GM12878 (cell line): Measurements from ENCODE around the gene PSME3. TPM values are rescaled to one million over a fixed set of nuclear protein-coding genes. Genes with fewer than 3 reads are reported as not detected.

Experiments
- ATAC-seq: fragments of 200-7000 bp; cut with Tn5 transposase; 3 replicates; pipeline ENCODE4 v1.9.1; 2020; ENCODE audit warnings: mild to moderate bottlenecking, moderate library complexity
- BruUV-seq: library from RNA; stranded (reverse); fragments of 400-500 nt; replicated peaks from 2 replicates; lab custom pipeline; 2021; lab: Mats Ljungman, UMichigan
- CTCF ChIA-PET: fragments of 300-600 bp; sonication (Branson Sonifier 250); formaldehyde crosslinking; extraction: SDS; loops from one replicate; lab custom pipeline; 2021; ENCODE audit warnings: inconsistent platforms; lab: Yijun Ruan, JAX
- POLR2A ChIA-PET: fragments of 350-600 bp; formaldehyde crosslinking; extraction: SDS; loops from one replicate; lab custom pipeline; 2021; ENCODE audit warnings: inconsistent platforms; lab: Charles Lee
- RAD21 ChIA-PET: fragments of 300-600 bp; sonication (Branson Sonifier 250); formaldehyde crosslinking; loops from one replicate; lab custom pipeline; 2023; ENCODE audit warnings: antibody characterized with exemption; ENCODE audit not compliant: unreplicated experiment; lab: Charles Lee
- SMC1A ChIA-PET: fragments of 300-600 bp; sonication (Branson Sonifier 250); formaldehyde crosslinking; loops from one replicate; lab custom pipeline; 2023; ENCODE audit not compliant: unreplicated experiment, uncharacterized antibody; lab: Charles Lee
- DNase-seq: peaks from one replicate; pipeline ENCODE4 v3.0.0-alpha.2; 2011; ENCODE audit warnings: low read depth, low spot score
- FAIRE-seq: peaks from 3 replicates; lab custom pipeline; 2011; peaks lifted over from hg19 to GRCh38; lab: Jason Lieb, UNC
- H2AFZ ChIP-seq: 2 replicates; pipeline ENCODE4 v1.6.0; 2011; ENCODE audit warnings: low read depth, low read length, control low read depth; ENCODE audit not compliant: control insufficient read depth
- H3K27ac ChIP-seq: 2 replicates; pipeline ENCODE4 v1.5.1; 2011; ENCODE audit warnings: control low read depth; ENCODE audit not compliant: control insufficient read depth, insufficient read depth
- H3K27me3 ChIP-seq, 2 experiments: replicated peaks in 1 of 2; 2 replicates each; pipeline versions ENCODE4 v1.6.0 to v1.6.1; 2011; ENCODE audit warnings: low read length in 1 of 2; ENCODE audit not compliant: control insufficient read depth in 2 of 2, insufficient read depth in 2 of 2
- H3K36me3 ChIP-seq, 2 experiments: 2 replicates each; pipeline ENCODE4 v1.5.1; 2011; ENCODE audit warnings: low read length in 1 of 2; ENCODE audit not compliant: control insufficient read depth in 2 of 2, insufficient read depth in 2 of 2
- H3K4me1 ChIP-seq: 2 replicates; pipeline ENCODE4 v1.6.1; 2011; ENCODE audit warnings: mild to moderate bottlenecking, low read length, moderate library complexity, mixed read lengths; ENCODE audit not compliant: control insufficient read depth, insufficient read depth
- H3K4me2 ChIP-seq: 2 replicates; pipeline ENCODE4 v1.6.0; 2011; ENCODE audit warnings: control low read depth; ENCODE audit not compliant: control insufficient read depth, insufficient read depth
- H3K4me3 ChIP-seq: fragments of 200-600 bp; sonication (generic); 2 replicates; pipeline ENCODE4 v1.5.1; 2016
- H3K79me2 ChIP-seq: 2 replicates; pipeline ENCODE4 v1.6.0; 2011; ENCODE audit warnings: low read length; ENCODE audit not compliant: control insufficient read depth, insufficient read depth
- H3K9ac ChIP-seq: 2 replicates; pipeline ENCODE4 v1.8.0; 2011; ENCODE audit warnings: low read length, control low read depth, mixed read lengths; ENCODE audit not compliant: control insufficient read depth, insufficient read depth
- H3K9me3 ChIP-seq: replicated peaks from 3 replicates; pipeline ENCODE4 v1.5.1; 2011; ENCODE audit warnings: mild to moderate bottlenecking, low read length; ENCODE audit not compliant: control insufficient read depth, insufficient read depth
- H4K20me1 ChIP-seq: 2 replicates; pipeline ENCODE4 v1.6.0; 2011; ENCODE audit not compliant: control insufficient read depth, insufficient read depth
- BMI1 ChIP-seq: fragments of 450-650 bp; IDR thresholded peaks from 2 replicates; pipeline ENCODE4 v1.6.1; 2016; ENCODE audit warnings: mild to moderate bottlenecking, moderate library complexity, borderline replicate concordance
- GATAD2B ChIP-seq: fragments of 450-650 bp; conservative IDR thresholded peaks from 2 replicates; pipeline ENCODE4 v1.6.1; 2017; ENCODE audit warnings: low read depth, mild to moderate bottlenecking, moderate library complexity
- KLF5 ChIP-seq: fragments of 450-650 bp; IDR thresholded peaks from 2 replicates; pipeline ENCODE4 v1.6.1; 2014; ENCODE audit warnings: mild to moderate bottlenecking; ENCODE audit not compliant: partially characterized antibody
- RAD21 ChIP-seq: IDR thresholded peaks from 2 replicates; pipeline ENCODE4 v1.6.1; 2011; ENCODE audit warnings: mild to moderate bottlenecking, low read depth, low read length, moderate library complexity; ENCODE audit not compliant: insufficient read depth
- YBX1 ChIP-seq: fragments of 450-650 bp; IDR thresholded peaks from 2 replicates; pipeline ENCODE4 v1.6.1; 2016; ENCODE audit warnings: antibody characterized with exemption
- ZNF207 ChIP-seq: fragments of 450-650 bp; IDR thresholded peaks from 2 replicates; pipeline ENCODE4 v1.6.1; 2014; ENCODE audit warnings: antibody characterized with exemption, mild to moderate bottlenecking, borderline replicate concordance
- WGBS: methylation state at CpG from one replicate; pipeline ENCODE4 v1.1.6; 2016; ENCODE audit warnings: low lambda C conversion rate; ENCODE audit not compliant: insufficient replicate concordance, insufficient coverage; ENCODE audit errors: missing lambda C conversion rate; 5-methylcytosine and 5-hydroxymethylcytosine counted together
- in situ Hi-C: fragments of 300-500 bp; cut with MboI; formaldehyde crosslinking; loops from 9 replicates; pipeline ENCODE4 v1.14.3; 2018; ENCODE audit warnings: mixed read lengths
- intact Hi-C: fragments of 100-400 bp; cut with micrococcal nuclease; formaldehyde crosslinking; loops from one replicate; pipeline ENCODE4 v1.14.2; 2022; ENCODE audit not compliant: unreplicated experiment
- polyA plus RNA-seq, 11 experiments: library from polyadenylated mRNA; depleted of rRNA in 4 of 11; unstranded in 6 of 11; stranded (reverse) in 5 of 11; fragments of >200 nt; fragmentation: Nextera tagmentation in 4 of 11; fragmentation: Illumina TruSeq in 1 of 11; extraction: Ambion mirVana in 4 of 11; extraction: Trizol in 1 of 11; gene quantifications; 1 replicate in 1 of 11; 2 replicates in 10 of 11; pipeline versions ENCODE4 v1.2.1 to v1.2.3, GENCODE V29; 2011 to 2016; ENCODE audit warnings: inconsistent platforms in 2 of 11, missing spikeins in 2 of 11, low read depth in 1 of 11
- total RNA-seq, 4 experiments: library from RNA; depleted of rRNA in 3 of 4; stranded (reverse); fragments of >200 nt in 3 of 4; fragmentation: Illumina TruSeq in 1 of 4; extraction: Trizol in 1 of 4; gene quantifications; 2 replicates each; pipeline versions ENCODE4 v1.2.1 to v1.2.3, GENCODE V29; 2013 to 2021
- TF ChIP-seq, protein P1 (sequence below): IDR thresholded peaks from 2 replicates; pipeline ENCODE4 v1.6.1; 2012; ENCODE audit warnings: low read length, inconsistent platforms
- TF ChIP-seq, protein P2 (sequence below): fragments of 450-650 bp; IDR thresholded peaks from 2 replicates; pipeline ENCODE4 v1.6.1; 2017; ENCODE audit warnings: mild to moderate bottlenecking, moderate library complexity
- TF ChIP-seq, protein P3 (sequence below): IDR thresholded peaks from 2 replicates; pipeline ENCODE4 v1.6.1; 2011; ENCODE audit warnings: borderline replicate concordance, low read depth, mild to moderate bottlenecking, moderate library complexity, mixed read lengths, low read length; ENCODE audit not compliant: insufficient read depth; ENCODE audit errors: extremely low read length
- TF ChIP-seq, protein P4 (sequence below): fragments of 450-650 bp; IDR thresholded peaks from 2 replicates; pipeline ENCODE4 v1.6.1; 2017; ENCODE audit warnings: mild to moderate bottlenecking

The PSME3 gene
- total and polyA plus RNA-seq, 10 of the 15 experiments (the other 5 are each of a cell fraction or from before 2014, with no cell fraction given), result 26.9 to 330 (median 137) TPM

DNA sequence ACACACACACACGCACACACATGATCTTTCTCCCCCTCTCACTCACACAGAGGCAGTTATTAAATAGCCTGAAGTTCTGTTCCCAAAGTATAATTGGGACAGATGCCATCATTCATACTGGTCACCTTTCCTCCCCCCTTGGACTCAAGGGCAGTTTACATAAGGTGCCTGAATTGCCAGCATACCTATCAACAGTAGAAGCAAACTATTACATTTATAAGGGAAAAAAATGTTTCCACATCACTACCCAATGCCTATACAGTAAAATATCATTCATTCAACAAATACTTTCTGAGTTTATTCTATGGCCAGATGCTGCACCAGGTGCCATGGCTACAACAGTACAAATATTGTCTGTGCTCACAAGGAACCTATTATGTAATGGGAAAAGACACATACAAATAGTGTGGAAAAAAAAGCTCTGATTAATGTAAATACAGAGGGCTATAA lies 28.3 kb upstream of the PSME3 start:
- SMC1A ChIA-PET, result no interaction called here
- 17% methylated on average over 1 of the region's 1 CpG for WGBS
- RAD21 ChIA-PET, result interaction anchor here (1.3 kb wide), 1 partner anchor 41 kb away, joined by 3 read pairs; no protein-coding TSS in a partner anchor
- Histone ChIP-seq H3K79me2 (no peaks in the 10 kb centered on the region), H3K4me1 (no peaks in the 10 kb centered on the region), H3K27ac (no peak overlapping the region), H3K4me3 (no peak overlapping the region), H3K36me3 (no peaks in the 10 kb centered on the region; a peak in 1 of 4 replicates), H2AFZ (no peak overlapping the region), H3K9ac (no peak overlapping the region), H4K20me1 (no peaks in the 10 kb centered on the region), H3K4me2 (no peak overlapping the region), H3K27me3 (no peaks in the 10 kb centered on the region), H3K9me3 (no peaks in the 10 kb centered on the region)
- FAIRE-seq (no peak), ATAC-seq (no peak), DNase-seq (no peak)
- no TSS peak for BruUV-seq
- POLR2A ChIA-PET, result interaction anchor here (0.5 kb wide), 1 partner anchor 674 kb away, joined by 5 read pairs; no protein-coding TSS in a partner anchor
- CTCF ChIA-PET, result interaction anchor here (0.9 to 1.5 kb wide), 3 partner anchors 15 to 42 kb away, joined by 3 to 5 read pairs (median 4); no protein-coding TSS in a partner anchor
- in situ Hi-C loops (loop anchor here (5.0 kb wide), 1 partner anchor 53 kb away; no protein-coding TSS in a partner anchor), intact Hi-C loops (no loop called here)
- TF ChIP-seq YBX1 (no peak), BMI1 (no peak), ZNF207 (no peak), GATAD2B (no peak), KLF5 (no peak), RAD21 (no peak)
- TF ChIP-seq, protein P1, sequence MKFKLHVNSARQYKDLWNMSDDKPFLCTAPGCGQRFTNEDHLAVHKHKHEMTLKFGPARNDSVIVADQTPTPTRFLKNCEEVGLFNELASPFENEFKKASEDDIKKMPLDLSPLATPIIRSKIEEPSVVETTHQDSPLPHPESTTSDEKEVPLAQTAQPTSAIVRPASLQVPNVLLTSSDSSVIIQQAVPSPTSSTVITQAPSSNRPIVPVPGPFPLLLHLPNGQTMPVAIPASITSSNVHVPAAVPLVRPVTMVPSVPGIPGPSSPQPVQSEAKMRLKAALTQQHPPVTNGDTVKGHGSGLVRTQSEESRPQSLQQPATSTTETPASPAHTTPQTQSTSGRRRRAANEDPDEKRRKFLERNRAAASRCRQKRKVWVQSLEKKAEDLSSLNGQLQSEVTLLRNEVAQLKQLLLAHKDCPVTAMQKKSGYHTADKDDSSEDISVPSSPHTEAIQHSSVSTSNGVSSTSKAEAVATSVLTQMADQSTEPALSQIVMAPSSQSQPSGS, result no peak
- TF ChIP-seq, protein P2, sequence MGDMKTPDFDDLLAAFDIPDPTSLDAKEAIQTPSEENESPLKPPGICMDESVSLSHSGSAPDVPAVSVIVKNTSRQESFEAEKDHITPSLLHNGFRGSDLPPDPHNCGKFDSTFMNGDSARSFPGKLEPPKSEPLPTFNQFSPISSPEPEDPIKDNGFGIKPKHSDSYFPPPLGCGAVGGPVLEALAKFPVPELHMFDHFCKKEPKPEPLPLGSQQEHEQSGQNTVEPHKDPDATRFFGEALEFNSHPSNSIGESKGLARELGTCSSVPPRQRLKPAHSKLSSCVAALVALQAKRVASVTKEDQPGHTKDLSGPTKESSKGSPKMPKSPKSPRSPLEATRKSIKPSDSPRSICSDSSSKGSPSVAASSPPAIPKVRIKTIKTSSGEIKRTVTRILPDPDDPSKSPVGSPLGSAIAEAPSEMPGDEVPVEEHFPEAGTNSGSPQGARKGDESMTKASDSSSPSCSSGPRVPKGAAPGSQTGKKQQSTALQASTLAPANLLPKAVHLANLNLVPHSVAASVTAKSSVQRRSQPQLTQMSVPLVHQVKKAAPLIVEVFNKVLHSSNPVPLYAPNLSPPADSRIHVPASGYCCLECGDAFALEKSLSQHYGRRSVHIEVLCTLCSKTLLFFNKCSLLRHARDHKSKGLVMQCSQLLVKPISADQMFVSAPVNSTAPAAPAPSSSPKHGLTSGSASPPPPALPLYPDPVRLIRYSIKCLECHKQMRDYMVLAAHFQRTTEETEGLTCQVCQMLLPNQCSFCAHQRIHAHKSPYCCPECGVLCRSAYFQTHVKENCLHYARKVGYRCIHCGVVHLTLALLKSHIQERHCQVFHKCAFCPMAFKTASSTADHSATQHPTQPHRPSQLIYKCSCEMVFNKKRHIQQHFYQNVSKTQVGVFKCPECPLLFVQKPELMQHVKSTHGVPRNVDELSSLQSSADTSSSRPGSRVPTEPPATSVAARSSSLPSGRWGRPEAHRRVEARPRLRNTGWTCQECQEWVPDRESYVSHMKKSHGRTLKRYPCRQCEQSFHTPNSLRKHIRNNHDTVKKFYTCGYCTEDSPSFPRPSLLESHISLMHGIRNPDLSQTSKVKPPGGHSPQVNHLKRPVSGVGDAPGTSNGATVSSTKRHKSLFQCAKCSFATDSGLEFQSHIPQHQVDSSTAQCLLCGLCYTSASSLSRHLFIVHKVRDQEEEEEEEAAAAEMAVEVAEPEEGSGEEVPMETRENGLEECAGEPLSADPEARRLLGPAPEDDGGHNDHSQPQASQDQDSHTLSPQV, result no peak
- TF ChIP-seq, protein P3, sequence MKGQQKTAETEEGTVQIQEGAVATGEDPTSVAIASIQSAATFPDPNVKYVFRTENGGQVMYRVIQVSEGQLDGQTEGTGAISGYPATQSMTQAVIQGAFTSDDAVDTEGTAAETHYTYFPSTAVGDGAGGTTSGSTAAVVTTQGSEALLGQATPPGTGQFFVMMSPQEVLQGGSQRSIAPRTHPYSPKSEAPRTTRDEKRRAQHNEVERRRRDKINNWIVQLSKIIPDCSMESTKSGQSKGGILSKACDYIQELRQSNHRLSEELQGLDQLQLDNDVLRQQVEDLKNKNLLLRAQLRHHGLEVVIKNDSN, result no peak
- TF ChIP-seq, protein P4, sequence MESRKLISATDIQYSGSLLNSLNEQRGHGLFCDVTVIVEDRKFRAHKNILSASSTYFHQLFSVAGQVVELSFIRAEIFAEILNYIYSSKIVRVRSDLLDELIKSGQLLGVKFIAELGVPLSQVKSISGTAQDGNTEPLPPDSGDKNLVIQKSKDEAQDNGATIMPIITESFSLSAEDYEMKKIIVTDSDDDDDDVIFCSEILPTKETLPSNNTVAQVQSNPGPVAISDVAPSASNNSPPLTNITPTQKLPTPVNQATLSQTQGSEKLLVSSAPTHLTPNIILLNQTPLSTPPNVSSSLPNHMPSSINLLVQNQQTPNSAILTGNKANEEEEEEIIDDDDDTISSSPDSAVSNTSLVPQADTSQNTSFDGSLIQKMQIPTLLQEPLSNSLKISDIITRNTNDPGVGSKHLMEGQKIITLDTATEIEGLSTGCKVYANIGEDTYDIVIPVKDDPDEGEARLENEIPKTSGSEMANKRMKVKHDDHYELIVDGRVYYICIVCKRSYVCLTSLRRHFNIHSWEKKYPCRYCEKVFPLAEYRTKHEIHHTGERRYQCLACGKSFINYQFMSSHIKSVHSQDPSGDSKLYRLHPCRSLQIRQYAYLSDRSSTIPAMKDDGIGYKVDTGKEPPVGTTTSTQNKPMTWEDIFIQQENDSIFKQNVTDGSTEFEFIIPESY, result no peak
